SHP77 treated with DMSO at 0.1 percent for 48 hours (cell line): ENCODE measurements around the gene TMEM255B.
"Not testable (repeated sequence)": the region's sequence is repeated elsewhere in the genome, so short reads cannot be mapped to it uniquely, and the experiment has no call there.

Experiments used
- DNase-seq: peaks from one replicate; lab custom pipeline; 2025; lab: John Stamatoyannopoulos, UW

TMEM255B gene

DNA sequence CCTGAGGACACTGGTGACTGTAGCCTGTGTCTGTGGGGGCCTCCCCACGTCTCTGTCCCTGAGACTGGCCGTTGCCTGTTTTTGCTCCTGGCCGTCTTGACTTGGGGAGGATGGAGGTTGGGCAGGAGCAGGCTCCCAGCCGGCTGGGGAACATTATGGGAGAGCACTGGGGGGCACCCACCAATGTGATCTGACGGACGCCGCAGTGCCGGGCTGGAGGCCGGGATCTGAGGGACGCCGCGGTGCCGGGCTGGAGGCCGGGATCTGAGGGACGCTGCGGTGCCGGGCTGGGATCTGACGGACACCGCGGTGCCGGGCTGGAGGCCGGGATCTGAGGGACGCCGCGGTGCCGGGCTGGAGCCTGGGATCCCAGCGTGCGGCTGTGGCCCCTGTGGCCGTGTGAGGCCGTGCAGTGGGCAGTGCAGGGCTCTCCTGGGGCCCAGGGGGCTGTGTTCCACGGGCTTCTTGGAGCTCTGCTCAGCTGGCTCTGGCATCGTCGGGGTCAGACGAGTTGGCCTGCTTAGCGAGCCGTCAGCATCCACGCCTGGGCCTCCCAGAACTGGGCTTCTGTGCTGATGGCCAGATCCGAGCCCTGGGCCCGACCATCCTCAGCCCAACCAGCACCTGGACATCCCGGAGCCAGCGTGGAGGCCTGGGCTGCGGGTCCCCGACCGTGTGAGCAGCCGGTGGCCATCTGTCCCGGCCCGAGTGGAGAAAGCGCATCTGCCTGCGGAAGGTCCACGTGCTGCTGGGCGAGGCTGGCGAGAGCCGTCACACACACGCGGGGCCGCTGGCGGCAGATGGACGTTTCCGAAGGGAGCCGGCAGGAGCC, 59.0 kb downstream of the TMEM255B start:
- no peak for DNase-seq

- no peak for DNase-seq
Measured at GRCh38 chr13:113818700-113819295, 59.8 kb downstream of the TMEM255B start.

DNA sequence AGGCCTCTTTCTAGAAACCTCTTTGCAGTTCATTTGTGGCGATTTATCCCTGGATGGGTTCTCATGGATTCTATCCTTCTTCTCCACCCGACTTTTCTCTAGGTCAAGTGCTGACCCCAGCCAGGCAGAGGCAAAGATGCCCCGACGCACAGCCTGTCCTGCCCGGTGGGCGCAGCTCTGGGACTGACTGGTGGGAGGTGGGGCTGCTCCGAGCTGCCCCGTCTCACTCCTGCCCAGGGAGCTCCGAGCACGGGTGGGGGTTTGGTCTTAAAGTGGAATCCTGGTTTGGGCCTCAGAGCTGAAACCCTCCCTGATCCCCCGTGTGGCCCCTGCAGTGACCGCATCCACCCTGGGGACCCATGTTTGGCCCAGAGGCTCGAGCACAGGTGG, 60.3 kb downstream of the TMEM255B start:
- DNase-seq = no peak

GRCh38 chr13:113819731-113820715, 61.0 kb downstream of the TMEM255B start:
- DNase-seq = no peak

DNA sequence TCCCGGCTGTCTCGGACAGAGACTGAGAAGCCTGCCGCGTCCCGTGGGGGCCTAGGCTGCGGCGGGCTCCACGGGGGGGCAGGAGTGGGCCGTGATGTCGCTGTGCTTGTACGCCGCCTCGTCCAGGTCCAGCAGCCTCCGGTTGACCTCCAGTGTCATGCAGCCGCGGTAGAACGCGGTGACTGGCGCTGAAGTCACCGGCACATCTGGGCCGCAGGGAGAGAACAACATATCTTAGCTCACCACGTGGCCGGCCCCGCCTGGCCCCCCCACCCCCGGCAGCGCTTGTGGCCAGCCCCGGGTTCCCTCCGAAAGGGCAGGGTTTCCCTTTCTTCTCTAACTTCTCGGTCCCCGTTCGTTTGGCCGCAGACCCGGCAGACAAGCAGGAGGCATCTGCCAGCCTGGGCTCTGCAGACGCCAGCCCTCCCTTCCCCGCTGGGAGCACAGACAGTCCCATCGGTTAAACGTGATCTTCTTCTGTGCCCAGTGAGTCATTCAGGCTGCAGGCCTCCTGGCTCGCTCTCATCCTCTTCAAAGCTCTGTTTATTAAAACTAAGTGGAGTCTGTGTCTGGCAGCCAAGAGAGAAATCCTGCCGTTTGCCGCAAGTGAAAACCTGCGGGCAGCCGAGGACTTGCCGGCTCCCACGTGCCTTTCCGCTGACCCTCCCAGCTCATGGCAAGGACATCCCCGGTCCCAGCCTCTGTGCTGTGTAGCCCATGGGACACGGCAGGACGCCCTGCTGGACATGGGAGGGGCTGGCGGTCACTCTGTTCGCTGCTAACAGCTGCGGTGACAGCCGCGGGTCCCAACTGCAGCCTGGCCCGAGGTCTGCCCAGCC, 62.0 kb downstream of the TMEM255B start:
- DNase-seq = no peak

DNA sequence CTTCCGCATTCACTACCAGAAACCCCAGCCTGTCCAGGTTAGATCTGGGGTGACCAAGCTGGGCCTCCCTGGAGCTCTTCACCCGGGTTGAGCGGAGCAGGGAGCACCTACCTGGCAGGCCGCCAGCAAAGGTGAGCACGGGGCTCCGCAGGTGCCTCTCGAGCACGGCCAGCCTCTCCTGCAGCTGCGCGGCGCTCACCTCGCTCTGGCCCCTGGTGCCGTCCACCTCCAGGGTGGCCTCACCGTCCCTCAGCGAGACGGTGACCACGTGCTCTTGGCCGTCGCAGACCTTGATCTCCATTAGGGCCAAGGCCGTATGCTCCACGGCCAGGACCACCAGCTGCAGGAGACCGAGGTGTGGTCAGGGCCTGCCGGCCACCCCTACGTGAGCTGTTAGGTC, 62.8 kb downstream of the TMEM255B start:
- DNase-seq = no peak

DNA sequence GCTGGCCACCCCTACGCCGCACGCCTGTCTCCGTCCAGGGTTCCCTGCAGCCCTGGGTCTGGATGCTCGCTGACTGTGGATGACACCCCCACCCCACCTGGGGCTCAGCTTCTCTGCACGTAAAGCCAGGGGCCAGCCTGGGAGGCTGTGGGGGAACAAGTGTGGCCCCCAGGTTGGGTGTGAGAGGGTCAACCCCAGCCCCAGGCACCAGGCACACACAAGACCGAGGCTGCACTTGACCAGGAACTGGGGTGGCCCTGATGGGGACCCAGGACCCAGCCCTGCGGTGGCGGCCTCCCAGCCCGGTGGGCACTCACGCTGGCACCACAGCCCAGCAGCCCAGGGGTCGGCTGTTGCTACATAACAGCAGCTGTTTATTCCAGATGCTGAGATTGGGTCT, 63.2 kb downstream of the TMEM255B start:
- no peak for DNase-seq

DNA sequence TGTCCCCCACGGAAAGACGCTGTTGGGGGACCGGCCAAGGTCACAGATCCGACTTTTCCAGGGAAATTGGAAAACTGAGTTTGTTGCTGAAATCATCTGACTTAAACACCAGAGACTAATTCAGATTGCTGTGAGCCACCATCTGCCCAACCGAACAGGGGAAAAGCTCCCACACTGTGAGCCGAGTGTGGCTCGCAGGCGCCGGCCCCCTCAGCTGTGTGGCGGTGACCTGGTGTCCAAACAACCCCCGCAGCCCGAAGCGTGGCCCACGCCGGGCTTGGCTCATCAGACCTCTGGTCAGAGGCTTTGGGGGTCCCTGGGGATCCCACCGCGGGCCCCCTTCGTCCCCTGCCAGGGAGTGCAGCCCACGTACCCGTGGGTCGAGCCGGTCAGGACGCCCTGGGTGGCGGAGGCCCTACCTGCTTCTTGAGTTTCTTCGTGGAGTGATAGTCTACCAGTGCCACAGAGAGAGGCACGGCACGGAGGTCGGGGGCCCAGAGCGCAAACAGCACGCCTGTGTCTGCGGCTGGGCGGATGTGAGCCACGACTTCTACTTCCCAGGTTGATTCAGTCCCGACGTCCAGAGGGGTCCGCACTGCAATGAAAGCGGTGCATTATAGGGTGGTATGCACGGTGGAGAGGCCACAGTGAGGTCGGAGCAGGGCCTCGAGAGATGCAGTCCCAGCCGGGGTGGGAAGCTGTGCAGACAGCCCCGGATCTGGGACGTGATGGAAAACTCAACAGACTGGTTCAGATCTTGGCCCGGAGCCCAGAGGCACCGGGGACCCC, 64.1 kb downstream of the TMEM255B start:
- no peak for DNase-seq

- no peak for DNase-seq
Measured at GRCh38 chr13:113823771-113824170, 64.7 kb downstream of the TMEM255B start.

DNA sequence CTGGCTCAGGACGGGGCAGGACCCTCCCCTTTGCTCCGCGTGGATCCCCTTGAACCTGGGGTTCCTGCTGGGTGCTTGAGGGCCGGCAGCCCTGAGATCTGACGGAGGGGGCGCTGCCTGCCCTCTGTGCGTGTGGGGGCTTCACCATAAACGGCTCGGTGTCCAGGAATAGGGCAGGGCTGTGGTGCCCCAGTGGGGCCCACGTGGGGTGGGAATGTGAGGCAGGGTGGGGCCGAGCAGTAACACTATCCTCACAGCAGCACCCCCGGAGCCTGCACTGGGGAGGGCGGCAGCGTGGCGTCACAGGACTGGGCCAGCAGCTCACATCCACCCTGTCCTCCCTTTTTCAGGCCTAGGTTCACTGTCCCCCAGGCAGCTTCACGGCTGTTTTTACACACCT, 66.8 kb downstream of the TMEM255B start:
- no peak for DNase-seq

GRCh38 chr13:113826446-113826845, 67.4 kb downstream of the TMEM255B start:
- not testable (repeated sequence) for DNase-seq

- DNase-seq = no peak
Measured at GRCh38 chr13:113827021-113827420, 68.0 kb downstream of the TMEM255B start.

DNA sequence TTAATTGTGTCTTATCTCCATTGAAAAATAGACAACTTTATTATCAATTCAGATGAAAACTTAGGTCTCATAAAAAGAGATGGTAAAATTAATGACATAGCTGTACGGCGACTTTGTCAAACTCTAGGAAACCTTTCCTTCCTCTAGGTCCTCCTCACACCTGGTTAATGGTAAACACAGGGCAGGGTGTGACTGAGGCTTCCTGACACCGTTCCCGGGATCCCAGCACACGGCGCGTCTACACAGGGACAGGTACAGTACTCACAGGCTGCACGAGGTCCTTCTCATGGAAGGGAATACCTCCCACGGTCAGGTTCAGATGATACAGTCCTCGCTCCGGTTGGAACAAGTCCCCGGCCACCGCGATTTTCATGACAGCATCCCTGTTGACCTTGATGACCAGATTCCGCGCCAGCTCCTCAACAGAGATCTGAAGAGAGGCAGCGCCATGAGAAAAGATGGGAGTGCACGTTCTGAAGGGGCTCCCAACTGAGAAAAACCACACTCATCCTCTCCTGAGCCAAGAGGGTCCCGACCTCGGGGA, 69.3 kb downstream of the TMEM255B start:
- no peak for DNase-seq

DNA sequence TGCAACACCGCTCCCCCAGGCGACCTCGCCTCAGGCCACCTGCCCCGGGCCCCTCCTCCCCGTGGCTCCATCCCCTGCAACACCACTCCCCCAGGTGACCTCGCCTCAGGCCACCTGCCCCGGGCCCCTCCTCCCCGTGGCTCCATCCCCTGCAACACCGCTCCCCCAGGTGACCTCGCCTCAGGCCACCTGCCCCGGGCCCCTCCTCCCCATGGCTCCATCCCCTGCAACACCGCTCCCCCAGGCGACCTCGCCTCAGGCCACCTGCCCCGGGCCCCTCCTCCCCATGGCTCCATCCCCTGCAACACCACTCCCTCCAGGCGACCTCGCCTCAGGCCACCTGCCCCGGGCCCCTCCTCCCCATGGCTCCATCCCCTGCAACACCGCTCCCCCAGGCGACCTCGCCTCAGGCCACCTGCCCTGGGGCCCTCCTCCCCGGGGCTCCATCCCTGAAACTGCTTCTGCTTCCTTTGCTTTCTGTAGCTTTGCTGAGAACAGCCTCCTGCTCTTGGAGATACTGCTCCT, 71.5 kb downstream of the TMEM255B start:
- not testable (repeated sequence) for DNase-seq

DNA sequence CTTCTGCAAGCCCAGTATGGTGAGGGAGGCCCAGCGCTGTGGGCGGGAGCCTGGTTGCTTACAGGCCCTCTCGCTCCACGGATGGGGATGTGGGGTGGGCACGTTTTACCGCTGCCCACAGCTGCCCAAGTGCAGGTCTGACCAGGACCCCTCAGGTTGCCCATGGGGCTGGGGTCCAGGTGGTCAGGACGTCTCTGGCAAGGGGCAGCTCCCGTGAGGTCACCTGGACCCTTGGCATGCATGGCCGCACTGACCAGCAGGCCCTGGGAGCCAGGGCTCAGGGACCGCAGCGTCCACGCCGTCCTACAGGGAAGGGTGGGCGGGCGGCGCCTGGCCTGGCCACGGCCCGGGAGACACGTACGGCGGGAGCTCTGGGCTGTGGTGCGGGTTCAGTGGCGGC, 72.0 kb downstream of the TMEM255B start:
- DNase-seq = no peak

- no peak for DNase-seq
Measured at GRCh38 chr13:113832205-113832604, 73.2 kb downstream of the TMEM255B start.

DNA sequence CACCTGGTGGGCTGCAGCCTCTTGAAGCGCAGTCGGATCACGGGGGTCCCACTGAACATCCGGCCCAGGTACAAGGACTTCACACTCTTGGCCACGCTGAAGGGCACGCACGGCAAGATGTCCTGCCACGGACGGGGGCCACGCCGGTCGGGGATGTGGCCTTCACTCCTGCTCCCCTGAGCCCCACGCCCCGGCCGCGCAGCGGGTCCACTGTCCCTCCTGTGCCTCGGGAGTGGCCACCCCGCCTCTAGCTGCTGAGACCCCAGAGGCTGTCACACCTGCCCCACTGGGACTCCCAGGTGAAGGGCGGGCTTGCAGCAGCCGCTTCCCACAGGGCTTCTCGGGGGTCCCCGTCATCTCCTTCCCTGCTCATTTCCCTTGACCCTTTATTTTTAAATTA, 73.6 kb downstream of the TMEM255B start:
- DNase-seq = no peak

DNA sequence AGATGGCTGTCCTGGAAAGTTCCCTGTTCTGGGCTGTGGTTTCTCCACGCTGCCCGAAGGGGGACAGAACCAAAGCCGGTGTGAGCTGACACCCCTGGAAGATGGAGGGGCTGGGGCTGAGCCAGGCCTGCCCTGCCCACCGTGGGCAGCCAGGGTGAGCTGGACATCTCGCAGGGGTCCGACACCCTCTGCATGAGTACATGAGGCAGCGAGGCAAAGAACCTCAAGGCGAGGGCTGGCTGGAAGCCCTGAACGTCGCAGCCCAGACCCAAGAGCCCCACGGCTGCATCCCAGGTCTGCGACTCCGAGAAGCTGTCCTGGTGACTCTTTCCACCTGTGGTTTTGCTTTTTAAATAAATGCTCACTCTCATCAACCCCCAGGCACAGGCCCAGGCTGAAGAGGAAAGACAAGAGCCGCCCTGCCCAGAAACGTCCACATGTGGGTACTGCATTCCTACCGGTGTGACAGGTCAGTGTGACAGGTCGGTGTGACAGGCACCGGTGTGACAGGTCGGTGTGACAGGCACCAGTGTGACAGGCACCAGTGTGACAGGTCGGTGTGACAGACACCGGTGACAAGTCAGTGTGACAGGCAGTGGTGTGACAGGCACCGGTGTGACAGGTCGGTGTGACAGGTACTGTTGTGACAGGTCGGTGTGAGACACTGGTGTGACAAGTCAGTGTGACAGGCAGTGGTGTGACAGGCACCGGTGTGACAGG, 74.2 kb downstream of the TMEM255B start:
- DNase-seq = no peak

DNA sequence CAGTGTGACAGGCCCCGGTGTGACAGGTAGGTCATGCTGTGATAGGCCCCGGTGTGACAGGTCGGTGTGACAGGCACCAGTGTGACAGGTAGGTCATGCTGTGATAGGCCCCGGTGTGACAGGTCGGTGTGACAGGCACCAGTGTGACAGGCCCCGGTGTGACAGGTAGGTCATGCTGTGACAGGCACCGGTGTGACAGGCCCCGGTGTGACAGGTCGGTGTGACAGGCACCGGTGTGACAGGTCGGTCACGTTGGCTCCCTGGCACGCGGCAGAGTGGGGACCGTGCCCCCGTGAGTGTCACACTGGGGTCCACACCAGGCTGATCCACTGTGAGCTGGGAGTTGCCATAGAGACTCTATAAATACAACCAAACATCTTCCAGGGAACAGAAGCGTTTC, 75.0 kb downstream of the TMEM255B start:
- DNase-seq = not testable (repeated sequence)
